Urothelium cell line (cell line): ENCODE results near the gene SMIM35.

Source experiments
- DNase-seq: peaks from one replicate; pipeline ENCODE4 v3.0.0; 2011; ENCODE audit warnings: low spot score, mixed read lengths
- FAIRE-seq: peaks from 2 replicates; lab custom pipeline; 2011; peaks lifted over from hg19 to GRCh38; lab: Jason Lieb, UNC

SMIM35 gene

DNA sequence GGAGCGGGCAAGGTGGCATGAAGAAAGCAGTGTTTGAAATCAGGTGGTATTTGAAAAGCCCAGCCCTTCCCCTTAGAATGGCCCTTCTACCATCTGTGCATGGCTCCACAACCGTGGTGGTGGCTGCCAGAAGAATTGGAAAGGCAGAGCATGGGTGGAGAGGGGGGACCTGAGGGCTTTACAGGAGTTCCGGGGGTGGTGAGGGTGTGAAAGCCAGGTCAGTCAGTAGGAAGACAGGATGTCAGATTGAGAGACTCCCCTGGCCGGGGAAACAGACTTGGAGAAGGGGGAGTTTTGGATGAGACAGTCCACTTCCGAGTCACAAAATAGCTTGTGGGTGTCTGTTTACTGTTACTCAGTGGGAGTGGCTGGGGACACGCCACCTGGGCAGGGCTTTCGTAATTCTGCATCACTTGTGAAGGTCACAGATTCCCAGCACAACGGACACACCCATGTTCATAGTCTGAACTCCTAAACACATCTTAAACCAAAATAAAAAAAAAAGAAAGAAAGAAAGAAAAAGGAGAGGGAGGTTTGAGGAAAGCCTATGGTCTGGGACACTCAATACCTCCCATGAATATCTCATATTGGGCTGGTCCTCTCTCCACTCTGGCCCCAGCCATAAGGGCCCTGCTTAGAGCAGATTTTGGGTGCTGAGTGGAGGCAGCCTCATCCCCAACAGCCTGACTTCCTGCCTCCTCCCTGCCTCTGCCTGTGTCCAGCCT is 24.4 kb upstream of the SMIM35 start:
- FAIRE-seq (no peak), DNase-seq (no peak)

DNA sequence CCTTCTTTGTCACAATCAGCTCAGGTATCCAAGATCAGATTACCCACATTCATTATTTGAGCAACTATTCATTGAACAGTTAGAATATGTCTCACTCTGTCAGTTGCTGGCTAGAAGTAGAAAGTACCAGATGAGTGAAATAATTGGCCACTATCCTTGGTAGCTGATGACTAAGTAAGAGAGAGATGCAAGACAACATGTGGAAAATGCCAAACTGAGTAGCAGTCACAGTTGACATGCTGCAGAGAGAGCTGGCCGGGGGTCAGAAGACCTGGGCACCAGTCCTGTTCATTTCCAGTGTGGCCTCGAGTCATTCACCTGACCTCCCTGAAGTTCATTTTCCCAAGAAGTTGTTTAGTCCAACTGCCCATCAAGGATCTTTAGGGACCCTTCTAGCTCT is 22.5 kb upstream of the SMIM35 start:
- DNase-seq: no peak
- no peak for FAIRE-seq

DNA sequence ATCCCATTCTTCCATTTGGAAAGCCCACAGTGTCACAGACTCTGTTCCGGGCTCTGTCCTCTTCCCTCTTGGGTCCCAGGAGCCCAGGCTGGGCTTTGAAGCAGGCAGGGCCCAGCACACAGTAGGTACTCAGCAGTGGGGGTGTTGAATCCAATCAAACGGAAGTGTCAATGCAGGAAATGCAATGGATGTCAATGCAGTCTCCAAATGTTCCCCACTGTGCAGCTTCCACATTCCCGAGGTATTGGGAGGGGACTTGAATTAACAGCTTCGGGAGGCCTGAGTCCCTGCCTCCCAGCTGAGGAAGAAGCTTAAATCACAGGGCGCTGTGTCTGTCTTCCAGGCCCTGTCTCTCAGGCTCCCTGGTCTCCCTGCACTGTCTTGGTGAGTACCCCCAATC is 21.8 kb upstream of the SMIM35 start:
- DNase-seq: no peak
- FAIRE-seq: no peak

DNA sequence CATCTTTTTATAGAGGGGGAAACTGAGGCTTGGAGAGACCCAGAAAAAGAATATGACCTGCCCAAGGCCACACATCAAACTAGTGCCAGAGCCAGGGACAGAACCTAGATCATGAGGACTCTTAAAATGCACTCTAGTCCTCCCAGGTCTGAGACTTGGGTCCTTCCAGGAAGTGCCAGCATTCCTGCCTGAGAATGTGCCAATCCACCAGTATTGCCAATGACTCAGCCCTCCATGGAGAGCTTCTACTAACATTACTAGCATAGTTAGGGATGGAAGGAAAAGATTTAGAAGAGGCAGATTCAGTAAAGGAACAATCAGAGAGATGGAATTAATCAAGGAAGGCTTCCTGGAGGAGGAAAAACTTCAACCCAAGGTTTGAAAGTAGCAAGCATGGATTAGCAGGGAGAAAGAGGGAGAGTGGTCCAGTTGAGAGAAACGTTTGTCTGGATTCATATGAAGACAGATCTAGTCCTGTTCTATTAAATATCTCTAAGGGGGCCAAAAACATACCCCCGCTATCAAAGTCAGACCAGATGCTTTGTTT is 20.1 kb upstream of the SMIM35 start:
- DNase-seq (no peak), FAIRE-seq (no peak)

DNA sequence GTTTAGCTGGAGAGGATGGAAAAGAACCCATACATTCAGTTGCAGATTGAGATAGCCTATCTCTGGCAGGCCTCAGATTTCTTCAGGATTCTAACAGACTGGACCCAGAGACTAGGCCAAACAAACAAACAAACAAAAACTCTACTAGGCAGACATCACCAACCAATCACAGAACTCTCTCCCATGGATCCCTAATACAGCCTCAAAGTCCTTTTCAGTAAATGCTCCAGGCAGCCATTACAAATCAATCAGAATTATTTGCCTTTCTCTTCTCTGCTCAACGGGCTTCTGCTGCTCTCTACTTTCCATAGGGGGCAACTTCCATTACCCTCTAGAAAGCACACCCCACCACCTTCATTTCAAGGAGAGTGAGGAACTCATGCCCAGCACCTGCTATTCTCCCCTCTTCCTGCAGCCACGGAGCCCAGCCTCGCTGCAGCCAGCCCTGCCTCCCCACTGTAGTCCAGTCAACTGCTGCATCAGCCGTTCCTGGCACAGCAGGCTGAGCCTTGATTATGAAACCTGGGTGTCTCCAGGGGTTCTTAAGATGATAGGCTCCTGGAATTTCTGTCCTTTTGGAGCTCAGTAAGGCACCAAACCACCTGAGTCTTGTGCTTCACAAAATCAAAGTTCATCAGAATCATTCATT is 19.0 kb upstream of the SMIM35 start:
- DNase-seq (no peak), FAIRE-seq (no peak)

DNA sequence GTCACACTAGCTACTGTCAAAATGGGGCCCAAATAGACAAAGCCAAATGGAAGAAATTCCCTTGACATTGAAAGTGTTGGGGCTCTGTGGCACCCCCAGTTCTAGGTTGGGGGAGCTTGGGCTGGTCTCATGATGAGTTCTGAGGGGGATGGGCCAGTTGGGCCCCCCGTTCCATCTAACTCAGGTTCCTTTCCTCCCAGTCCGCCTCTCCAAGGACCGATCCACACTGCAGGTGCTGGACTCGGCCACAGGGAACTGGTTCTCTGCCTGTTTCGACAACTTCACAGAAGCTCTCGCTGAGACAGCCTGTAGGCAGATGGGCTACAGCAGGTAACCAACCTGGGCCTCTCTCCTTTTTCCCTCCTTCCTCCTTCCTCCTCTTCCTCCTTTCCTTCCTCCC is 17.7 kb upstream of the SMIM35 start:
- no peak for FAIRE-seq
- no peak for DNase-seq

DNA sequence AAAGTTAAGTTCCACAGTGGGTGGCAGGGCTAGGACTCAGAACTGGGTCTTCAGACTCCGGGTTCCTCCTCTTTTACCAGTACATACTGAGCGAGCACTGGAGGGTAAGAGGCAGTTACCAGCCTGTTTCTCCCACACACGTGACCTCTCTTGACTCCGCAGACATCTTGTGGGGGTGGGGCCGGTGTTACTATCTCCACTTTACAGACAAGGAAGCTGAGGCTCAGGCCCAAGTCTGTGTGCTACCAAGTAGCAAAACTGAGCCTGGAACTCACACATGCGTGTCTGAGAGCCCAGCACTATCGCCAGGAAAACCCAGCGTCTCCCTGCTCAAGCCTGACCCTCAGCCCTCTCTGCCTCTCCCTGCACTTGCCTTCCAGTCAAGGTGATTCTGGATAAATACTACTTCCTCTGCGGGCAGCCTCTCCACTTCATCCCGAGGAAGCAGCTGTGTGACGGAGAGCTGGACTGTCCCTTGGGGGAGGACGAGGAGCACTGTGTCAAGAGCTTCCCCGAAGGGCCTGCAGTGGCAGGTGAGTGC is 16.0 kb upstream of the SMIM35 start:
- no peak for DNase-seq
- no peak for FAIRE-seq

DNA sequence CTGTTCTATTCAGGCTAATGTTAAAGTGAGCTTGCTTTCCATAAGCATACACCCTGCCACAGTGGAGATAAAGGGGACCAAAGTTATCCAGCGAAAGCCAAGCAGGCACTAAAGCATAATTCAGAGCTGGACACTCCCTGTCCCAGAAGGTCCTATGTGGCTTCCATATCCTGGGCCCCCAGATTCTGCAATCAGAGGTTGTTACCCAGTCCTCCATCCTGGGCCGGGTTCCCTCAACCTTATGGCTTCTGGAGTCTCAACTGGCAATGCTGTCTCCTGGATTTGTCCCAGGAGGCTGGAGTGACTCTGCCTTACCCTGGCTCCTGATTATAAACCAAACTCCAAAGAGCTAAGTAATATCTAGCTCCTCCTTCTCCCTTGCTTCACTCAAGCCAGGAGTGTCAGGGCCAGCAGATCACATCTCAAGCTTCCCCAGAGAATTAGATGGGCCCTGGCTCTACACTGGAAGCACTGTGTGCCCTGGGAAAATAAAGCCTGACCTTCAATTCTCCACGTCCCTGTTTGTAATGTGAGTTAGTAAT is 14.0 kb upstream of the SMIM35 start:
- FAIRE-seq (no peak), DNase-seq (no peak)

DNA sequence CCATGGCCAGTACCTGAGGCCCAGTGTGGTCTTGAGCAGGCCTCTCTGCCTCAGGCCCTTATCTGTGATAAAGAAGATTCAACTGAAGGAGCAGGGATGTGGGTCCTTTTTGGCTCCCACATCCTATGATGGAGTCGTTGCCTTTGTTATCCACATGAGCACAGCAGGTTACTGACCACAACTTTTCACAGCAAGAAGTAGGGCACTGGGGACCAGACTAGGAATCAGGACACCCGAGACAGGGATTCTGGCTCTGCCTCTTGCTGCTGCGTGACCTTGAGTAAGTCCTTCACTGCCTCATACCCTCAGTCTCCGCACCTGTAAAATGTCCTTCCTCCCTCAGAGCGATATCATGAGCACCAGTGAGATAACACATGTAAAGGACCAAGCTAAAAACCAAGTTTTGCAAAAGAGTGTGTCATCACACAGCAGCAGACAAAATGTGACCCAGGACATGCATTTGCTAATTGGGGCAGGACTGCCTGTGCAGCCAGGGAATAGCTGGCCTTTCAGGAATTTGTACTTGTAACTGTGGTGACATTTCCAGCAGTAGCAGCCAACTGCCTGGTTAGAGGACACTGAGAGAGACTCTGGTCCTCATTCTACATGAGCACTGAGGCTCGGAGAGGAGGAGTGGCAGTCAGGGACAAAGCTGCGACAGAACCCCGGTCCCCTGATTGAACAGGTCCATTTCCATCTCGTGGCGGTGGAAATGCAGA is 13.2 kb upstream of the SMIM35 start:
- FAIRE-seq: no peak
- no peak for DNase-seq

DNA sequence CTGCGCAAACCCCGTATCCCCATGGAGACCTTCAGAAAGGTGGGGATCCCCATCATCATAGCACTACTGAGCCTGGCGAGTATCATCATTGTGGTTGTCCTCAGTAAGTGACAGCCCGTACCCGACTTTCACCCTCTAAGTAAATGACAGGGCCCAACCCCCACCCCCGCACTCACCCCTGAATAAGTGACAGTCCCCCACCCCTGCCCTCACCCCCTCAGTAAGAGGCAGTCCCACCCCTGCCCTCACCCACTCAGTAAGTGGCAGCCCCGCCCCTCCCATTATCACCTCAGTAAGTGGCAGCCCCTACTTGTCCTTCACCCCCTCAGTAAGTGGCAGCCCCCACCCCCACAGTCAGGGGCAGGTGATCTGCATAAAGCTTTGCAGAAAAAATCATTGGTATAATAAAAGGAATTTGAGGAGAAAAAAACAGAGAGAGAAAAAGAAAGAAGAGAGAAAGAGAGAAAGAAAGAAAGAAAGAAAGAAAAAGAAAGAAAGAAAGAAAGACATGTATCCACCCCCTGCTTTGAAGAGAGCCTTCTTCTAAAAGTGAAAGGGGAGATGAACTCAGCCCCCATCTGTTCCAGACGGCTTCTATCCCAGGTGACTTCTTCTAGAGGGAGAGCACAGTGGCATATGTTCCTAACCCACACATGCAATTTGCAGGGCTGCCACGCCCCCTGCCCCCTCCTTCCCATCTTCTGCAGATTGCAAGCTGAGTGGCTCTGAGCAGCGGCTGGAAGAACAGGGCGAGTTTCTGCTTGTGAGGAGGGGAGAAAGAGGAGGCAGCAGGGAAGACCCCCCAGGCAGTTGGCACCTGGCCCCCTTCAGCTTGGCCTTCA is 12.5 kb upstream of the SMIM35 start:
- no peak for DNase-seq
- no peak for FAIRE-seq

DNA sequence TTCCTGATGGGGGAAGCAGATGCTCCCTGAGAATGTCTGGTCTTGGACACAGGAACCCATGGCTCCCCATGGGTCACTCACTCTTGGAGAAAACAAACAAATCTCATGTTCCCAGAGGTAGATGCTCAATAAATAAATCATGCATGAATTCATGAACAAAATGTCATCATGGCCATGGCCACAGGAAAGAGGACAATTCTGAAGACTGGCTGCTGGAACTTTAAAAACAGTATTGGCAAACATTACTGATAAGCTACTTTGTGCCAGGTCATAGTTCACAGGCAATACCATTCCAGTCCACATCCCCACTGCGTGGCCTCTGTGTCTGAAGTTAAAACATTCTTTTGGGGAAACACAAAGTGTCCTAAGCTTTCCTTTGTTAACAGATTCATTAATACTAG is 9.2 kb upstream of the SMIM35 start:
- DNase-seq: no peak
- FAIRE-seq: no peak

DNA sequence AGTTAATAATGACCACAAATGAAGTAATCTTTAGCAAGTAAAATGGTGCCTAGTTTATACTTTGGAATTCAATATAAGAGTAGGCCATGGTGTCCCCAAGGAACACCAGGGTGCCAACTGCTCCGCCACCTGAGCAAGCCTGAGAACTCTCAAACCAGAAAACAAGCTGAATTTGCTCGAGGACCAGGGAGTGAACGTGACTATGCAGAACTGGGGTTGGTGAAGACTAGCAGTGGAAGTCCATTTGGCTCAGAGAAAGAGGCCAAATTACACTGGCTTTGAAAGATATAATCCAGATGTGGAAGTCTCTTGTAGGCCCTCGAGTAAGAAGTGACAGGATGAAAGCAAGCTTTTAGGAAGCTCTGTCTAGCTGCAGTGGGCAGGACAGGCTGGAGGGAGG is 8.7 kb upstream of the SMIM35 start:
- DNase-seq (no peak), FAIRE-seq (no peak)

DNA sequence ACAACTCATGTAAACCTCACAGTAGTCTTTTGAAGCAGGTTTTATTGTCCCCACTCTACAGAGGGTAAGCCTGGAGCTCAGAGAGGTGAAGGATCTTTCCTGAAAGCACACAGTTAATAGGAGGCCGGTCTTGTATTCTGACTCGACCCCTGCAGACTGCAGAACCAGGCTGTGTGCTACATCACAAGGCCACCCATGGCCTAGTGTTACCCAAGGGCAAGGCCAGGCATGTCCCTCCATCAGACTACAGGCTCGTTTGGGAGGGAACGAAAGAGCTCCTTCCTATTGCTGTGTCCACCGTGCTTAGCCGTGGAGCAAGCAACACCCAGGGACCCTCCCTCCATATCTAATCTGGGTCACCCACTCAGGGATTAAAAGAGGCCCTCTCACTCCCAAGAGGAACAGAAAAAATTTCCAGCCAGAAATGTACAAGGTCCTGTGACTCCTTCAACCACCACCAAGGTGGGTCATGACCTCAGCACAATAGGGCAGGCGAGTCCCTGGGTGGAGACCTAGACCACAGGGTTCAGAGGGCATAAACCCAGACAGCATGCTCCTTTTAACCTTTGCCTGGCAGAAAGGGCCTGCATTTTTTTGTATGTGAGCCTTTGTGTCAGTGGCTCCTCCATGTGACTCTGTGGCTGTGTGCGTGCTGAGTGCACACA is 6.3 kb upstream of the SMIM35 start:
- DNase-seq (no peak), FAIRE-seq (no peak)

DNA sequence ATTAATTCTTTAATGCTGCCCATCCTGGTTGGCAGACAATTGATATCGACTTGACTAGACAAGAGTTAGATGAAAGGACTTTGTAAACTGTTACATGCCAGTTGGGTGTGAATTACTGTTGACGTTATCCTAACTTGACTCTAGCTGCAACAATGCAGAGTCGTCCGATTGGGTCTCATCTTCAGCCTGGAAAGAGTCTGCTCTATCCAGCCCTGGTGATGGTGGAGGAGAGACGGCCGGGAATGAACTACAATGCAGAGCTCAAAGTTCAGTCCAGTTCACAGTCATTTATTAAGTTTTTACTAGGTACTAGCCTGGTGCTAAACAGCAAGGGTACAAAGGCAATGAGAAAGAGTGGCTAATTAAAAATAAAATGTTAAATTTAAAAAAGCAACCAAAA is 4.9 kb upstream of the SMIM35 start:
- FAIRE-seq: no peak
- DNase-seq: no peak

DNA sequence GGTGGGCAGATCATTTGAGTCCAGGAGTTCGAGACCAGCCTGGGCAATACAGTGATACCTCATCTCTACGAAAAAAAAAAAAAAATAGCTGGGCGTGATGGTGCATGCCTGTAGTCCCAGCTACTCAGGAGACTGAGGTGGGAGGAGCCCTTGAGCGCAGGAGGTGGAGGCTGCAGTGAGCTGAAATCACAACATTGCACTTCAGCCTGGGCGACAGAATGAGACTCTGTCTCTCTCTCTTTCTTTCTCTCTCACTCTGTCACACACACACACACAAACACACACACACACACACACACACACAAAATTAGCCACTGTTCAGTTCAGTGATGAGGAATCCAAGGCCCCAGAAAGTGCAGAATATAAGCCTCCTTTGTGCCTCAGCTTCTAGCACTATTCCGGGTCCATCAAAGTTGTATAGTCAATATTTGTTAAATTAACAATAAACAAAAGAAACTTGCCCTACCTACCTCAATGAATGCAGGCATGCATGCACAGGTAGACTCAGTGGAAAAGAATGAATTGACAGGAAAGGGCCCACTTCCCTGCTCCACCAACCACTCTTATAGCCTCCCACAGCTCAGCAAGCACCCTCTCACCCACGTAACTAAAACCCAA is 3.9 kb upstream of the SMIM35 start:
- FAIRE-seq: no peak
- DNase-seq: no peak

DNA sequence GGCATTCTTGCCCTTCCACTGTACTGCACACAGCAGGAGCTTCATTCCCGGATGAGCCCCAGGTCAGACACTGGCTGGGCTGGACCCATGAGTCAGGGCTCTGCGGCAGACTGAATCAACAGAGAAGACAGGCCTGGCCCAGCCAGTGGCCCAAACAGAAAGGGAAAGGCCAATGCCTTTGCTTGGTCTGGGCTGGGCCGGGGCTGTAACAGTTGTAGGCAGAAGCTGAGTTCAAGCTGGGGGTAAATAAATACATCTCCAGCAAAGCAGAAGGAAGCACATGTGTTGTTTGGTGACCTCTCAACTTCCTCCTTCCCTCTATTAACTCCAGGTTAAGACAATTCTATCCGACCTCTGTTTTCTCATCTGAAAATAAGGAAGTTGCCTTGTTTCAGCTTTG is 1.8 kb upstream of the SMIM35 start:
- FAIRE-seq: no peak

DNA sequence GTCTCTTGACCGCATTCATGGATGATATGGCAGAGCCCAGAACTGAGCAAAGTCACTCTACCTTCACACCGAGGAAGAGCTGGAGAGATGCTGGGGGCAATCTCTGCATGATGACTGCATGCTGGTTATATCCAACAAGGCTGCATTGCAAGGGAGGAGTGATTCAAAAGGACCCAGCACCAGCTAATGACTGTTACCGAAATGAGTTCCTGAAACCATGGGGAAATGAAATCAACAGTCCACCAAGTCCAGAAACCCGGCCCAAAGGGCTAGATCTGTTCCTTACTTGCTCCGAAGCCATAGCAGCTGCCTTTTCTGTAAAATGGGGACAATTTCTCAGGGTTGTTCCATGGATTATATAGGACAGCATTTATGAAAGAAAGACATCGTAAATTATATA is 1.2 kb upstream of the SMIM35 start:
- FAIRE-seq (no peak), DNase-seq (no peak)

More for the DNA sequence above, 1.8 kb upstream of the SMIM35 start:
- no peak for DNase-seq

DNA sequence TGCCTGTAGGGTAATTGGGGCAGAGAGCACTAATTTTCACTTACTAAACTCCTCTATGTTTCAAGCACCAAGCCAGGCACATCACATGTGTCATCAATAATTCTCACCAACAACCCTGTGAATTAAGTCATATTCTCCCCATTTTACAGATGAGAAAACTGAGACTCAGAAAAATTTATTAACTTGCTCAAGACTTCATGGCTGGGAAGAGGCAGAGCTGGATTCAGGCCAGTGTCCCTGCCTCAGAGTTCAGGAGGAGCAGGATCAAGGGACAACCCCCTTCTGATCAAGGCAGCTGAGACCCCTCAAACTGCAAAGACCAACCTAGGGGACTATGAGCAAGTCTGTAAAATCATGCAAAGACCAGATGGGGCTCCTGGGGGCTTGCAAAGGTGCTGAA is 2.1 kb downstream of the SMIM35 start:
- FAIRE-seq: no peak

DNA sequence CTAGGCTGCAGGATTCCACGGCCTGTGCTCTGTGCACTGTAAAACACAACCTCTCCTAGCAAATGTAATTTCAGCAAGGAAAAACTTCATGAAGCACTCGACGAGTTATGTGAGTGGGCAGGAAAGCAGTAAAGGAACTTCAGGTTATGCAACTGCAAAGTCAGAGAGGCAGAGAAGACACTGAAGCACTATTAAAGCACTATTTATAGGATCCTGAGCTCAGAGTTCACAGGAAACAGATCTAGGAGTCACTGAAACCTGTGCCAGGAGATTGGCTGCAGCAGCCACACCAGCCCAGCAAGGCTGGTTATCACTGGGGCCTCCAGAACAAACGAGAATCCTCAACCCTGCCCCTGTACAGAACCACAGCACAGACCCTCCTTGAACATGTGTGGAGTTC is 2.5 kb downstream of the SMIM35 start:
- FAIRE-seq (no peak), DNase-seq (no peak)

More for the DNA sequence above, 2.1 kb downstream of the SMIM35 start:
- DNase-seq: no peak
